ENCODE measurements around the gene UBE2QL1. TPM values are rescaled to one million over a fixed set of nuclear protein-coding genes. Genes with fewer than 3 reads are reported as not detected.

UBE2QL1 gene
- total RNA-seq, 1 experiment from 2014 or later, result 0.11 TPM

DNA sequence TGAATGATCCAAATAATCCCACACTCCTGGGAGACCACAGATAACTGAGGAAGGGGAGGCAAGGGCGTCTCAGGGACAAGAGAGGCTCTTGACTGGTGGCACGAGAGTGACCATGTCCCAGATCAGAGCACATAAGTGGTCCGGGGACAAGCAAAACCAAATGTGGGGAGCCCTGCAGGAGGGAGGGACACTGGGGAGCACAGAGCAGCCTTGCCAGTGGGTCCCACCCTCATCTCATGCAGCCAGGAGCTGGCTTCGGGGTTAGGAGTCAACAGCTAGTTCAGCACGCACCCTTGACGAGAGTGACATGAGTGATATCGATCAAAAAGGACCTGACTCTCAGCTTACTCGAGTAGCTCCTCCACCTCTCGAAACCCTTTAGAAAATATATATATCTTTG lies 16.5 kb upstream of the UBE2QL1 start:
- Mint-ChIP-seq H3K4me3 (no peak overlapping the region), H3K27me3 (ENCODE audit: low read depth) (peaks cover 51% of the 10 kb centered on the region), H3K9me3 (peaks cover 10 to 11% of the 10 kb centered on the region in 2 experiments), H3K36me3 (ENCODE audit: insufficient read depth in 1 of 3, low read depth in 3 of 3) (no peaks in the 10 kb centered on the region; a peak in 2 of 7 replicates), H3K27ac (no peak overlapping the region), H3K4me1 (peaks cover 0 to 2% of the 10 kb centered on the region in 2 experiments; a peak in 1 of 4 replicates)
- H4K8ac ChIP-seq (replicated peaks; ENCODE audit: insufficient read length, low read depth, low read length), result no peak overlapping the region
- H2AFZ ChIP-seq (ENCODE audit: low read length), result no peak overlapping the region
- no peak overlapping the region for H2BK15ac ChIP-seq (ENCODE audit: low read depth, low read length)
- no peak overlapping the region for H3K4ac ChIP-seq (ENCODE audit: low read depth, low read length)
- no peaks in the 10 kb centered on the region for H3K27me3 ChIP-seq (ENCODE audit: insufficient read depth, low read length)
- no peak overlapping the region for H2BK5ac ChIP-seq (ENCODE audit: insufficient read length, low read length)
- no peak overlapping the region for H4K91ac ChIP-seq (ENCODE audit: insufficient read length, low read depth, low read length)
- DNase-seq, result no peak
- no peak overlapping the region for H3K56ac ChIP-seq (ENCODE audit: insufficient read length, low read depth, low read length)
- no peaks in the 10 kb centered on the region for H3K4me1 ChIP-seq (ENCODE audit: insufficient read depth, low read length)
- H2BK20ac ChIP-seq (ENCODE audit: low read depth, low read length, poor library complexity, severe bottlenecking), result no peak overlapping the region
- no peaks in the 10 kb centered on the region for H3K9me3 ChIP-seq (ENCODE audit: control insufficient read depth, low read depth, low read length)
- H4K20me1 ChIP-seq (ENCODE audit: control insufficient read depth, insufficient read depth, insufficient read length), result no peaks in the 10 kb centered on the region
- H3K27ac ChIP-seq (ENCODE audit: insufficient read length, low read depth, low read length), result no peak overlapping the region
- WGBS (ENCODE audit: extremely low coverage, insufficient read length, low lambda C conversion rate), result no CpG with 5 or more reads among the region's 9 CpGs
- H3K18ac ChIP-seq (ENCODE audit: insufficient read length, low read depth, low read length), result no peak overlapping the region
- no peak overlapping the region for H2BK12ac ChIP-seq (ENCODE audit: insufficient read length, low read depth, low read length)
- H2AK5ac ChIP-seq (ENCODE audit: insufficient read length, low read length), result no peak overlapping the region
- no peak overlapping the region for H3K14ac ChIP-seq (ENCODE audit: insufficient read depth, low read length)
- H3K23me2 ChIP-seq (ENCODE audit: insufficient read length, low read depth, low read length, poor library complexity, severe bottlenecking), result no peaks in the 10 kb centered on the region
- no peak for TF ChIP-seq CTCF (conservative IDR thresholded peaks at IDR 0.05)
- H3K4me2 ChIP-seq (ENCODE audit: insufficient read depth, insufficient read length, low read length), result no peak overlapping the region
- no peak overlapping the region for H4K5ac ChIP-seq (ENCODE audit: insufficient read length, low read depth, low read length)
- H3K23ac ChIP-seq (ENCODE audit: insufficient read length, low read depth, low read length), result no peak overlapping the region
- no peak overlapping the region for H3K9ac ChIP-seq (ENCODE audit: extremely low read depth, insufficient read length, low read length)
- H3T11ph ChIP-seq (ENCODE audit: low read length), result no peak overlapping the region
- H3K79me2 ChIP-seq (ENCODE audit: insufficient read depth, low read length), result no peaks in the 10 kb centered on the region
- no peaks in the 10 kb centered on the region for H3K79me1 ChIP-seq (ENCODE audit: insufficient read depth, low read depth, low read length, poor library complexity, severe bottlenecking)
- no peak overlapping the region for H2BK120ac ChIP-seq (ENCODE audit: low read depth, low read length, poor library complexity, severe bottlenecking)
